Retinal pigment epithelial cell (primary cell): Measurements from ENCODE around the gene SRGAP1.
"Not testable (repeated sequence)": the region's sequence is repeated elsewhere in the genome, so short reads cannot be mapped to it uniquely, and the experiment has no call there.

ENCODE experiments used
- DNase-seq: peaks from one replicate; pipeline ENCODE4 v3.0.0-alpha.2; 2010; ENCODE audit warnings: low read depth
- H3K4me3 ChIP-seq: 2 replicates; pipeline ENCODE4 v1.5.1; 2011; ENCODE audit warnings: mild to moderate bottlenecking, low read length, control low read depth, moderate library complexity
- TF ChIP-seq, protein P1 (sequence below): conservative IDR thresholded peaks from 2 replicates; pipeline ENCODE4 v1.5.1; 2011; ENCODE audit warnings: low read depth, low read length, control low read depth, inconsistent platforms

Gene SRGAP1

DNA sequence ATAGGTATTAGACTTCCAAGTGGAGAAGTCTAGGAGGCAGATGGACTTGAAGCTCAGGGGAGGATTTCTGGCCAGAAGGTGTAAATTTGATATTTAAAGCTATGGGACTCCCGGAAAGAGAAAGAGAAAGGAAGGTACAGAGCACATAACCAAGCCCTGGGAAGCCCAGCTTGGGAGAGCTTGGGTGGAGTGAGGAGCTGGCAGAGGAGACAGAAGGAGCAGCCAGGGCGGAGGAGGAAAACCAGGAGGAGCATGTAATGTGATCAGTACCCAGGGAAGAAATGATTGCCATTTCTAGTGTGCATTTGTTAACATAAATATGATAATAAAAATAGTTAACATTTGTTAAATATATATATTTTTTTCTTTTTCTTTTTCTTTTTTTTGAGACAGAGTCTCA lies 310.2 kb downstream of the SRGAP1 start:
- no peak for DNase-seq

DNA sequence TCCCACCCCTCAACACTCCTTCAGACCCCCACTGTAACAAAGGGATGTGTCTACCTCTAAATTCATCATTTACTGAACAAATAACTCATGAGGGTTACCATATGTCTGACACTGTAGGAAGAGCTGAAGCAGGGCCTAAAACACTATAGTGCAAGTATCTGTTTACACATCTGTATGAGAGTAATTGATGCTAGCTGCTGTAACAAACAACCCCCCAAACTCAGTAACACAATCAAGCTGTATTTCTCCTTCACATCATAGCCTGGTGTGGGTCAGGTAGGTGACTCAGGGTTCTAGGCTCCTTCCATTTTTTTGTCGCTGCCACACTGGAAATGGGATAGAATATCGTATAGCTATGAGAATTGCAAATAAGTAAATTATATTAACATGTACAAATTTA lies 312.6 kb downstream of the SRGAP1 start:
- no peak overlapping the region for H3K4me3 ChIP-seq
- TF ChIP-seq, protein P1, sequence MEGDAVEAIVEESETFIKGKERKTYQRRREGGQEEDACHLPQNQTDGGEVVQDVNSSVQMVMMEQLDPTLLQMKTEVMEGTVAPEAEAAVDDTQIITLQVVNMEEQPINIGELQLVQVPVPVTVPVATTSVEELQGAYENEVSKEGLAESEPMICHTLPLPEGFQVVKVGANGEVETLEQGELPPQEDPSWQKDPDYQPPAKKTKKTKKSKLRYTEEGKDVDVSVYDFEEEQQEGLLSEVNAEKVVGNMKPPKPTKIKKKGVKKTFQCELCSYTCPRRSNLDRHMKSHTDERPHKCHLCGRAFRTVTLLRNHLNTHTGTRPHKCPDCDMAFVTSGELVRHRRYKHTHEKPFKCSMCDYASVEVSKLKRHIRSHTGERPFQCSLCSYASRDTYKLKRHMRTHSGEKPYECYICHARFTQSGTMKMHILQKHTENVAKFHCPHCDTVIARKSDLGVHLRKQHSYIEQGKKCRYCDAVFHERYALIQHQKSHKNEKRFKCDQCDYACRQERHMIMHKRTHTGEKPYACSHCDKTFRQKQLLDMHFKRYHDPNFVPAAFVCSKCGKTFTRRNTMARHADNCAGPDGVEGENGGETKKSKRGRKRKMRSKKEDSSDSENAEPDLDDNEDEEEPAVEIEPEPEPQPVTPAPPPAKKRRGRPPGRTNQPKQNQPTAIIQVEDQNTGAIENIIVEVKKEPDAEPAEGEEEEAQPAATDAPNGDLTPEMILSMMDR = no peak
- DNase-seq = no peak

More for the DNA sequence above, 310.2 kb downstream of the SRGAP1 start:
- H3K4me3 ChIP-seq = no peak overlapping the region
- TF ChIP-seq, protein P1 = no peak

DNA sequence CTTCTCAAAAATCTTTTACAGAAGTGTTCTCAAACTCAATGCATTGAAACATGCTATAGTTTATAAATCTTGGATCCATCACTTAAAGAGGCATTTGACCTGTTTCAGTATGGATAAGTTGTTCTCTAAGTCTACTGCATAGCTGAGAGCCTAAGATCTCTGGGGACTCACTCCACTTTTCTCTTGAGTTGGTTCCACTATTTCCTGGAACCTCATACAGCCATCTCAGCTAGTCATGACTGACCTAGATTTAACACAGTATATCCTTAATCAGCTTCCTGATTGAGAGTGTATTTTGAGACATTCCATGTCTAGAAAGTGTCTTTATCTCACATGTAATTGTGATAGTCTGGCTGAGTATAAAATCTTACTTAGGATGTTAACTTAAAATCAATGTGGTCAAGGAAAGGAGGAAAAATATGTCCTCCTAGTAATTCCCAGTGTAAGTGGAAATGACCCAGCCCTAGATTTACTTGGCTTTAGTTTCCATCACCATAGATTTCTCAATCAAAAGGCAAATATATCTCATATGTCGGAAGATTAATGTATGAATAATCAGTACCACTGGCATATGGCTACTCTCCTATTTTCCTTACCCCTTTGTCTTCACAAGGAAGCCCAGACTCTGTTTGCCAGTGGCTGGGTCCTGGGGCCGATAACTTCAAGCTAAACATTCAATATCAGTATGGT lies 315.7 kb downstream of the SRGAP1 start:
- TF ChIP-seq, protein P1 = no peak
- H3K4me3 ChIP-seq = no peak overlapping the region
- DNase-seq = no peak

DNA sequence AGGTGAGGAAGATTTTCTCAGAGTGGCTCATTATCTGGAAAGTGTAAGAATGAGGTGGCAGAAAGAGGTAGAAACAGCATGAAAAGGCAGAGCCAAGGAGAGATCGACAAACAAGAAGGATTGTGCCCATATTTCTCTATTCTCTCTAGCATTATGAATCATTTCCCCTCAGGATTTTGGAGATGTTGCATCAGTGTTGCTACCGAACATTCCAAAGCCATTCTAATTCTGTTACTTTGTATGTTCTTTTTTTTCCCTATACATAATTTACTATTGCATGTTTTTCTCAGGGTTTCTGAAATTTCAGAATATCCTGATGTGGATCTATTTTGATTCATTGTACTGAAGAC lies 316.2 kb downstream of the SRGAP1 start:
- TF ChIP-seq, protein P1 = no peak
- no peak overlapping the region for H3K4me3 ChIP-seq
- DNase-seq = no peak

DNA sequence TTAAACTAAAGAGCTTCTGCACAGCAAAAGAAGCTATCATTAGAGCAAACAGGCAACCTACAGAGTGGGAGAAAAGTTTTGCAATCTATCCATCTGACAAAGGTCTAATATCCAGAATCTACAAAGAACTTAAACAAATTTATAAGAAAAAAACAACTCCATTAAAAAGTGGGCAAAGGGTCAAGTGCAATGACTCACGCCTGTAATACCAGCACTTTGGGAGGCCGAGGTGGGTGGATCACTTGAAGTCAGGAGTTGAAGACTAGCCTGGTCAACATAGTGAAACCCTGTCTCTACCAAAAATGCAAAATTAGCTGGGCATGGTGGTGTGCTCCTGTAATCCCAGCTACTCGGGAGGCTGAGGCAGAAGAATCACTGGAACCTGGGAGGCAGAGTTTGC lies 322.1 kb downstream of the SRGAP1 start:
- DNase-seq, H3K4me3 ChIP-seq: not testable (repeated sequence)

DNA sequence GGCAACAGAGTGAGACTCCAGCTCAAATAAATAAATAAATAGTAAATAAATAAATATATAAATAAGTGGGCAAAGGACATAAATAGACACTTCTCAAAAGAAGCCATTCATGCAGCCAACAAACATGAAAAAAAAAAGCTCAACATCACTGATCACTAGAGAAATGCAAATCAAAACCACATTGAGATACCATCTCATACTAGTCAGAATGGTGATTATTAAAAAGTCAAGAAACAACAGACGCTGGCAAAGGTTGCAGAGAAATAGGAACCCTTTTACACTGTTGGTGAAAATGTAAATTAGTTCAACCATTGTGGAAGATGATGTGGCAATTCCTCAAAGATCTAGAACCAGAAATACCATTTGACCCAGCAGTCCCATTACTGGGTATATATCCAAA lies 322.5 kb downstream of the SRGAP1 start:
- H3K4me3 ChIP-seq, DNase-seq: not testable (repeated sequence)

DNA sequence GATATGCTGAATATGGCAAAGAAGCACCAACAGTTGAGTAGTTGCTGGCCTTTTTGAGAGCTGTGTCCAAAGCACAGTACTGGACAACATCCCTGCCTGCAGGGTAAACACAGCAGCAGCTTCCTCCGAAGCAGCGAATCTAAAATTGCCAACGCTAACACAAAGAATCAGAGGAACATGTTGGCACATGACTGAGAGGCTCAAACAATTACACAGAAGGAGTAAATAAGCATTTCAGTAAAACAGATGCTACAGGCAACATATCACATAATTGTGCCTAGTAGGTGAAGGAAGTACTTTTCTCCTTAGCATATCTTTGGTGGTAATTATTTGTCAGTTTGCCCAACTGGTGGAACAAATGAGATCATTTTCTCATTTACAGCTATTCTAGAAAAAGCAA lies 325.5 kb downstream of the SRGAP1 start:
- TF ChIP-seq, protein P1 = no peak
- no peak overlapping the region for H3K4me3 ChIP-seq
- no peak for DNase-seq

DNA sequence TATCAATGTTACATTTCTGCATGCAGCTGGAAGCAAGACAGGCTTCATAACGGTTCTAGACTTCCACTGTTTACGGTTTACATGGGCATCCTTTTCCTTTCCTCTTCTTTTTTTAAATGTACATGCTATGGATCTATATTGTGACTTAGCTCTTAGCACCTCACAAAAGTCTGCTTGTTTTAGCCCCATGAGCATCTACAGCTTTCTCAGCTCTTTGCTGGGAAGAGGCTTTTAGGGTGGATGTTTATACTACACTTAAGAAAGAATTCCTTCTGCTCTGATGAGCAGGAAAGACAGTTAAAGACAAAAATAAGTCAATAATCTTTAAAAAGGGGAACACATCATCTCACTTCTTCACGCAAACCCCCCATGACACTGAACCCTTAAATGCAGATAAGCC lies 326.2 kb downstream of the SRGAP1 start:
- TF ChIP-seq, protein P1 = no peak
- no peak for DNase-seq
- H3K4me3 ChIP-seq = no peak overlapping the region
